Activated T-cell treated with anti-CD3 and anti-CD28 coated beads for 24 hours (primary cell): ENCODE data around the gene FOXN4.
"Not testable (repeated sequence)": the region's sequence is repeated elsewhere in the genome, so short reads cannot be mapped to it uniquely, and the experiment has no call there.

Source experiments
- DNase-seq: peaks from one replicate; pipeline ENCODE4 v3.0.0-alpha.2; 2020; ENCODE audit warnings: low read depth

FOXN4 gene

GRCh38 chr12:109308534-109309380 lies at the start of gene FOXN4:
FOXN4 (minus strand) TSS chr12:109309284; CDS start chr12:109308321, 963 bp downstream.
- DNase-seq = no peak

- no peak for DNase-seq
Observed at GRCh38 chr12:109358154-109358869, 49.2 kb upstream of the FOXN4 start.

- DNase-seq = no peak
Observed at GRCh38 chr12:109357032-109357431, 47.9 kb upstream of the FOXN4 start.

GRCh38 chr12:109356577-109356976 lies 47.5 kb upstream of the FOXN4 start:
- DNase-seq = no peak

GRCh38 chr12:109352184-109352583 lies 43.1 kb upstream of the FOXN4 start:
- DNase-seq = no peak

GRCh38 chr12:109347589-109347988 lies 38.5 kb upstream of the FOXN4 start, which contains the start of gene MYO1H:
MYO1H (plus strand) TSS chr12:109347900; CDS start chr12:109347961, 61 bp downstream.
- DNase-seq = no peak

GRCh38 chr12:109346920-109347319 lies 37.8 kb upstream of the FOXN4 start:
- DNase-seq = no peak

GRCh38 chr12:109345428-109345827 lies 36.3 kb upstream of the FOXN4 start:
- no peak for DNase-seq

- no peak for DNase-seq
Observed at GRCh38 chr12:109343677-109344076, 34.6 kb upstream of the FOXN4 start.

- no peak for DNase-seq
Observed at GRCh38 chr12:109336593-109336992, 27.5 kb upstream of the FOXN4 start.

- DNase-seq = no peak
Observed at GRCh38 chr12:109334887-109335286, 25.8 kb upstream of the FOXN4 start.

- no peak for DNase-seq
Observed at GRCh38 chr12:109331301-109331952, 22.3 kb upstream of the FOXN4 start.

GRCh38 chr12:109330282-109331230 lies 21.5 kb upstream of the FOXN4 start:
- no peak for DNase-seq

GRCh38 chr12:109329686-109330085 lies 20.6 kb upstream of the FOXN4 start:
- no peak for DNase-seq

- no peak for DNase-seq
Observed at GRCh38 chr12:109329003-109329402, 19.9 kb upstream of the FOXN4 start.

GRCh38 chr12:109321294-109321693 lies 12.2 kb upstream of the FOXN4 start:
- DNase-seq = not testable (repeated sequence)

GRCh38 chr12:109310247-109311125 lies 1.4 kb upstream of the FOXN4 start:
- DNase-seq = no peak

- DNase-seq = no peak
Observed at GRCh38 chr12:109309381-109310246, 530 bp upstream of the FOXN4 start.

GRCh38 chr12:109307051-109307450 lies 2.0 kb downstream of the FOXN4 start:
- no peak for DNase-seq
